ENCODE data around the gene CAMK1D. TPM values are rescaled to one million over a fixed set of nuclear protein-coding genes. Genes with fewer than 3 reads are reported as not detected.

CAMK1D gene
- total RNA-seq, 2 donors from 2014 or later = 4.5 to 7.8 TPM

DNA sequence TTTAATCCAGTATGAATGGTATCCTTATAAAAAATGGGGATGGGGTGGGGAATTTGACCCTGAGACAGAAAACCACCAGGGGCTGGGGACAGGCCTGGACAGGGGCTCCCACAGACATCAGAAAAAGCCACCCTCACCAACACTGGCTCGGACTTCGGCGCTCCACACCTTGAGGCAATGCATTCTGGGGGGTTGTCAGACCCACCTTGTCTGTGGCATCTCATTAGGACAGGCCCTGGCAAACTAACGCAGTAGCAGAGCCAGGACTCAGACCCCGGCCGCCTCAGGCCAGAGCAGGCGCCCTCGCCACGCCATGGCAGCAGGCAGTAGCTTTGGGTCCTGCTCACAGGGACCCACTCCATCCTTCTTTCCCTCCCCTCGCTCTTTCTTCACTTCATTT lies 492.1 kb downstream of the CAMK1D start:
- Histone ChIP-seq H3K27me3 (ENCODE audit: control insufficient read depth, insufficient read depth, low read length, poor library complexity, severe bottlenecking) (no peaks in the 10 kb centered on the region), H3K9me3 (ENCODE audit: control insufficient read depth, low read length) (no peaks in the 10 kb centered on the region), H3K36me3 (ENCODE audit: control insufficient read depth, insufficient read depth, low read length) (no peaks in the 10 kb centered on the region), H3K4me1 (ENCODE audit: control insufficient read depth, insufficient read depth, low read length) (peaks cover 7% of the 10 kb centered on the region), H3K9ac (ENCODE audit: extremely low read depth, low read length, poor library complexity, severe bottlenecking) (no peak overlapping the region), H3K27ac (ENCODE audit: low read depth, low read length) (no peak overlapping the region), H3K4me3 (ENCODE audit: low read length) (no peak overlapping the region)
- TF ChIP-seq CTCF (conservative IDR thresholded peaks at IDR 0.05) = no peak
- no peak for DNase-seq
- Mint-ChIP-seq H3K36me3 (ENCODE audit: low read depth) (no peaks in the 10 kb centered on the region), H3K4me3 (no peak overlapping the region), H3K27ac (no peak overlapping the region), H3K9me3 (no peaks in the 10 kb centered on the region), H3K4me1 (peaks cover 8% of the 10 kb centered on the region), H3K27me3 (ENCODE audit: insufficient read depth) (no peaks in the 10 kb centered on the region)
- 91 to 97% methylated on average over 9 to 10 of the region's 10 CpGs for WGBS, 2 experiments (ENCODE audit: insufficient coverage in 1 of 2, insufficient read length in 1 of 2)

GRCh38 chr10:12841826-12842225 lies 492.5 kb downstream of the CAMK1D start:
- no peaks in the 10 kb centered on the region for H3K36me3 ChIP-seq (ENCODE audit: control insufficient read depth, insufficient read depth, low read length)
- no peaks in the 10 kb centered on the region for H3K9me3 ChIP-seq (ENCODE audit: control insufficient read depth, low read length)
- Mint-ChIP-seq H3K4me3 (no peak overlapping the region), H3K36me3 (ENCODE audit: low read depth) (no peaks in the 10 kb centered on the region), H3K4me1 (peaks cover 8% of the 10 kb centered on the region), H3K27me3 (ENCODE audit: insufficient read depth) (no peaks in the 10 kb centered on the region), H3K27ac (no peak overlapping the region), H3K9me3 (no peaks in the 10 kb centered on the region)
- H3K9ac ChIP-seq (ENCODE audit: extremely low read depth, low read length, poor library complexity, severe bottlenecking) = no peak overlapping the region
- peaks cover 7% of the 10 kb centered on the region for H3K4me1 ChIP-seq (ENCODE audit: control insufficient read depth, insufficient read depth, low read length)
- H3K27ac ChIP-seq (ENCODE audit: low read depth, low read length) = no peak overlapping the region
- no peak overlapping the region for H3K4me3 ChIP-seq (ENCODE audit: low read length)
- H3K27me3 ChIP-seq (ENCODE audit: control insufficient read depth, insufficient read depth, low read length, poor library complexity, severe bottlenecking) = no peaks in the 10 kb centered on the region
- DNase-seq = no peak
- TF ChIP-seq CTCF (conservative IDR thresholded peaks at IDR 0.05) = no peak
- WGBS, 2 experiments (ENCODE audit: insufficient coverage in 1 of 2, insufficient read length in 1 of 2) = 94 to 96% methylated on average over 4 to 12 of the region's 13 CpGs

DNA sequence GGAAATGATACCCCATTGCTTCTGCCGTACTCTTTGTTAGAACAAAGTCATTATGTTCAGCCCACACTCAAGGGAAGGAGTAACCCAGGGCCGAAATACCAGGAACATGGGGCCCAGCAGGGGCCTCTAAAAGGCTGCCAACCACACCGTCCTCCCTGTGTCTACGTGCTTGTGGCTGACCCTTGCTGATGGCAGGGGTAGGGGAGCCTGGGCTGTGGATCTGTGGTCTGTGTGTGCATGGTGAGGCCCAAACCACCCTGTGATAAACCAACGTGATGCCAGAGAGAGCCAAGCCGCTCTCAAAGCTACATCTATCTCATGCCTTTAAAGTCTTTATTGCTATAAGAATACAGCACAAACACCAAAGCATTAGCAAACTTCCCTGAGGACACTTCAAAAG lies 493.0 kb downstream of the CAMK1D start:
- TF ChIP-seq CTCF (conservative IDR thresholded peaks at IDR 0.05) = no peak
- no peaks in the 10 kb centered on the region for H3K9me3 Mint-ChIP-seq
- H3K27ac ChIP-seq (ENCODE audit: low read depth, low read length) = no peak overlapping the region
- no peak overlapping the region for H3K4me3 Mint-ChIP-seq
- H3K36me3 Mint-ChIP-seq (ENCODE audit: low read depth) = no peaks in the 10 kb centered on the region
- H3K4me1 ChIP-seq (ENCODE audit: control insufficient read depth, insufficient read depth, low read length) = peaks cover 7% of the 10 kb centered on the region
- H3K27me3 ChIP-seq (ENCODE audit: control insufficient read depth, insufficient read depth, low read length, poor library complexity, severe bottlenecking) = no peaks in the 10 kb centered on the region
- WGBS, 2 experiments (ENCODE audit: insufficient coverage in 1 of 2, insufficient read length in 1 of 2) = 72 to 89% methylated on average over 3 to 6 of the region's 6 CpGs
- peaks cover 10% of the 10 kb centered on the region for H3K4me1 Mint-ChIP-seq
- H3K36me3 ChIP-seq (ENCODE audit: control insufficient read depth, insufficient read depth, low read length) = no peaks in the 10 kb centered on the region
- no peak overlapping the region for H3K9ac ChIP-seq (ENCODE audit: extremely low read depth, low read length, poor library complexity, severe bottlenecking)
- no peak overlapping the region for H3K27ac Mint-ChIP-seq
- H3K4me3 ChIP-seq (ENCODE audit: low read length) = no peak overlapping the region
- no peaks in the 10 kb centered on the region for H3K27me3 Mint-ChIP-seq (ENCODE audit: insufficient read depth)
- no peak for DNase-seq
- no peaks in the 10 kb centered on the region for H3K9me3 ChIP-seq (ENCODE audit: control insufficient read depth, low read length)

Data from endodermal cell (in vitro differentiated cells).